Activated B cell treated with CpG ODN at 0.5 μM for 24 hours (primary cell): ENCODE data around the gene SLC9B2. TPM values are rescaled to one million over a fixed set of nuclear protein-coding genes. Genes with fewer than 3 reads are reported as not detected.

Experiments used
- ATAC-seq: fragments of 200-7000 bp; cut with Tn5 transposase; one replicate; pipeline ENCODE4 v1.10.0; 2021; ENCODE audit warnings: low read depth, mild to moderate bottlenecking, moderate library complexity
- CTCF ChIA-PET: fragments of 350-600 bp; sonication (Branson Sonifier 250); formaldehyde crosslinking; loops from one replicate; lab custom pipeline; 2021; ENCODE audit warnings: antibody characterized with exemption; lab: Charles Lee
- POLR2A ChIA-PET: fragments of 350-600 bp; sonication (Branson Sonifier 250); formaldehyde crosslinking; loops from one replicate; lab custom pipeline; 2021; ENCODE audit warnings: antibody characterized with exemption; lab: Charles Lee
- DNase-seq: peaks from one replicate; pipeline ENCODE4 v3.0.0; 2022
- H3K27ac Mint-ChIP-seq: one replicate; pipeline ENCODE4 v1.8.0; 2020; ENCODE audit warnings: mixed read lengths
- H3K27me3 Mint-ChIP-seq: one replicate; pipeline ENCODE4 v1.8.0; 2021; ENCODE audit warnings: mixed read lengths
- H3K36me3 Mint-ChIP-seq: one replicate; pipeline ENCODE4 v1.8.0; 2021; ENCODE audit warnings: low read depth, mixed read lengths
- H3K4me1 Mint-ChIP-seq: one replicate; pipeline ENCODE4 v1.8.0; 2021; ENCODE audit warnings: mixed read lengths
- H3K4me3 Mint-ChIP-seq: one replicate; pipeline ENCODE4 v1.8.0; 2020; ENCODE audit warnings: mild to moderate bottlenecking, mixed read lengths
- H3K9me3 Mint-ChIP-seq: one replicate; pipeline ENCODE4 v1.8.0; 2020; ENCODE audit warnings: mixed read lengths
- intact Hi-C: fragments of 100-400 bp; cut with micrococcal nuclease; formaldehyde crosslinking; loops from one replicate; pipeline ENCODE4 v1.15.1; 2024
- total RNA-seq: library from RNA; stranded (reverse); gene quantifications from 2 replicates; pipeline ENCODE4 v1.2.3, GENCODE V29; 2022
- TF ChIP-seq, protein P1 (sequence below): fragments of 200-600 bp; IDR thresholded peaks from one replicate; pipeline ENCODE4 v1.8.0; 2022; ENCODE audit warnings: antibody characterized with exemption, mild to moderate bottlenecking

SLC9B2 gene
- total RNA-seq, 1 donor from 2014 or later = 33.4 TPM

DNA sequence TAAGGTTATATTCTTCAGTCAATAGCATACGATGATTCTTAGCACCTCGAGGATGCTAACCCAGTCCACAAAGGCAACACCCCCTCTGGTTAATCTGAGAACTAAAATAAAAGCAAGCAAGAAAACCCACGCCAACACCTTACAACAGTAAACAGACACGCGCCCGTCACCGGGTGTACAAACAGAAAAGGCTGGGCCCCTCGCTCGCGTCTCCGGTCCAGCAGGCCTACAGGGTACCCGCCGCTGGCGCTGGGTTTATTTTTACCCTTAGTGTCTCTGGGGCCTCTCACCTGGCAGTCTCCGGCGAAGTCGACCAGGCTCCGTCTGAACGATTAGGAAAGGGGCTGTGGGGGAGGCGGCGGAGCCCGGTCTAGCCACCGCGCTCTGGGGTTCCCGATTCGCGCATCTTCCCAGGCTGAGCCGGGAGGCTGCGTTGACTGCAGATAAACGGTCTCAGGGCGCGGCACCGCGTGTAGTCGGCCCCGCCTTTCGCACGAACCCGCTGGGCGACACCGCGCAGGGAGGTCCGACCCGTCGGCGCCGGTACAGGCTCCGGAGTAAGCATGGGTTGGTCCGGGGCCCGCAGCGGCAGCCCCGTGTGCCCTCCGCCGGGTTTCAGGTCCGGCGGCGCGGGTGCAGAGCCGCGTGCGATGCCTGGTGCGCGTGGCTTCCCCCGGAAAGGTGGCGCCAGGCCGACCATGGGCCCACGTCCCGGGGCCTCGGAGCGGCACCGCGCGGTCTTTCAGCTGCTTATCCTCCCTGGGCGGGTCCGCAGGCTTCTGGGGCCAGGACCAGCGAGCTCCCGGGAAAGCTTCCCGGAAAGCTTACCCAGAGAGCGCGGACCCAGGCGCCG, 441 bp downstream of the SLC9B2 start:
- H3K27me3 Mint-ChIP-seq = no peaks in the 10 kb centered on the region
- TF ChIP-seq, protein P1, sequence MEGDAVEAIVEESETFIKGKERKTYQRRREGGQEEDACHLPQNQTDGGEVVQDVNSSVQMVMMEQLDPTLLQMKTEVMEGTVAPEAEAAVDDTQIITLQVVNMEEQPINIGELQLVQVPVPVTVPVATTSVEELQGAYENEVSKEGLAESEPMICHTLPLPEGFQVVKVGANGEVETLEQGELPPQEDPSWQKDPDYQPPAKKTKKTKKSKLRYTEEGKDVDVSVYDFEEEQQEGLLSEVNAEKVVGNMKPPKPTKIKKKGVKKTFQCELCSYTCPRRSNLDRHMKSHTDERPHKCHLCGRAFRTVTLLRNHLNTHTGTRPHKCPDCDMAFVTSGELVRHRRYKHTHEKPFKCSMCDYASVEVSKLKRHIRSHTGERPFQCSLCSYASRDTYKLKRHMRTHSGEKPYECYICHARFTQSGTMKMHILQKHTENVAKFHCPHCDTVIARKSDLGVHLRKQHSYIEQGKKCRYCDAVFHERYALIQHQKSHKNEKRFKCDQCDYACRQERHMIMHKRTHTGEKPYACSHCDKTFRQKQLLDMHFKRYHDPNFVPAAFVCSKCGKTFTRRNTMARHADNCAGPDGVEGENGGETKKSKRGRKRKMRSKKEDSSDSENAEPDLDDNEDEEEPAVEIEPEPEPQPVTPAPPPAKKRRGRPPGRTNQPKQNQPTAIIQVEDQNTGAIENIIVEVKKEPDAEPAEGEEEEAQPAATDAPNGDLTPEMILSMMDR = no peak
- H3K4me3 Mint-ChIP-seq = peak overlapping the region; percentile 96
- peaks cover 45% of the 10 kb centered on the region for H3K4me1 Mint-ChIP-seq
- ChIA-PET CTCF (interaction anchor here (1.2 to 2.0 kb wide), 3 partner anchors 16 to 29 kb away, joined by 4 to 12 read pairs (median 7); partner anchors contain the start of gene BDH2), POLR2A (interaction anchor here (0.7 to 3.3 kb wide), 10 partner anchors 13 to 1786 kb away, joined by 3 to 32 read pairs (median 5); partner anchors contain the start of genes MANBA, NFKB1, SLC9B1 and UBE2D3)
- peak; percentile 64 for ATAC-seq
- H3K36me3 Mint-ChIP-seq = peaks cover 11% of the 10 kb centered on the region
- no peaks in the 10 kb centered on the region for H3K9me3 Mint-ChIP-seq
- peak overlapping the region; percentile 99 for H3K27ac Mint-ChIP-seq
- DNase-seq = peak; percentile 69
- intact Hi-C loops = loop anchor here (1.0 to 5.0 kb wide), 10 partner anchors 11 to 1729 kb away; partner anchors contain the start of genes BDH2, CISD2, MANBA and NFKB1

GRCh38 chr4:103075435-103075893, 1.1 kb downstream of the SLC9B2 start:
- POLR2A ChIA-PET = interaction anchor here (1.4 to 3.3 kb wide), 3 partner anchors 248 to 457 kb away, joined by 3 to 32 read pairs (median 9); partner anchors contain the start of genes MANBA and UBE2D3
- DNase-seq = no peak

GRCh38 chr4:103074744-103075434, 1.7 kb downstream of the SLC9B2 start:
- Mint-ChIP-seq H3K4me3 (peak overlapping the region; percentile 96), H3K4me1 (peaks cover 45% of the 10 kb centered on the region), H3K36me3 (peaks cover 14% of the 10 kb centered on the region), H3K27ac (peak overlapping the region; percentile 99), H3K27me3 (no peaks in the 10 kb centered on the region), H3K9me3 (no peaks in the 10 kb centered on the region)
- intact Hi-C loops = loop anchor here (2.0 to 5.0 kb wide), 4 partner anchors 313 to 1728 kb away; partner anchors contain the start of genes MANBA, NFKB1, PPP3CA and SLC39A8
- ATAC-seq (peak; percentile 42), DNase-seq (peak; percentile 16)
- TF ChIP-seq, protein P1 = no peak
- CTCF ChIA-PET = no interaction called here
- POLR2A ChIA-PET = interaction anchor here (1.4 to 3.3 kb wide), 3 partner anchors 248 to 456 kb away, joined by 3 to 32 read pairs (median 9); partner anchors contain the start of genes MANBA and UBE2D3

More at GRCh38 chr4:103075435-103075893, 1.1 kb downstream of the SLC9B2 start:
- Mint-ChIP-seq H3K9me3 (no peaks in the 10 kb centered on the region), H3K4me3 (peak overlapping the region; percentile 96), H3K4me1 (peaks cover 45% of the 10 kb centered on the region), H3K27me3 (no peaks in the 10 kb centered on the region), H3K36me3 (peaks cover 14% of the 10 kb centered on the region), H3K27ac (peak overlapping the region; percentile 99)
- TF ChIP-seq, protein P1 = no peak
- CTCF ChIA-PET = no interaction called here
- no peak for ATAC-seq
- intact Hi-C loops = loop anchor here (2.0 to 5.0 kb wide), 4 partner anchors 313 to 1728 kb away; partner anchors contain the start of genes MANBA, NFKB1, PPP3CA and SLC39A8

DNA sequence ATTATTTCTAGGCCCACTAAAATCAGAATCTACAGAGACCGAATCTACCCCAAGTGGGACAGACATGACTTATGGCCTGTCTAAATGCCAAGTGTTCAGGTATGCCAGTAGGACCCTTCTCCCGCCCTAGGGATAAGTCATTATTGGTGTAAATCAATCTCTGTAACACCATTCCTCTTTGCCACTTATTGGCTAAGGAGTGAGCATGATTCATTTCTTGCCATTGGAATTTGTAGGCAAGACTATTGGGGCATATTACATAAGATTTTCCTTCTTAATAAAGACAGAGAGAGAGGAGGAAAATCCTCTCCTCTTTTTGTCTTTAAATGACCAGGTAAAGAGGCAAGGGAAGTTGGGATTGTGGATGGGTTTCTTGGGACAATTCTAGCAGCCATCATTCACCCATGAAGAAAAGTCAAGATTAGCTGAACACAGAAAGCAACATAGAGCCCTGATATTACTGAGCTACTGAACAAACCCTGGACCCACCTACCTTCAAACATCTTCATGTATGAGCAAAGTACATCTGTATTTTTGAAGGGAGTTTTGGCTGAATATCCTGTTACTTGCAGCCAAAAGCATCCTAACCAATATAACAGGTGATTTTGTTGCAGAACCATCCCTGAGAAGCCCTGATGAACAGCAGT, 2.6 kb downstream of the SLC9B2 start:
- DNase-seq = no peak
- H3K36me3 Mint-ChIP-seq = peaks cover 14% of the 10 kb centered on the region
- no peak overlapping the region for H3K4me3 Mint-ChIP-seq
- H3K27ac Mint-ChIP-seq = peak overlapping the region; percentile 99
- no peaks in the 10 kb centered on the region for H3K9me3 Mint-ChIP-seq
- TF ChIP-seq, protein P1 = no peak
- intact Hi-C loops = loop anchor here (2.0 kb wide), 1 partner anchor 573 kb away; the partner anchor contains the start of gene NFKB1
- ChIA-PET CTCF (no interaction called here), POLR2A (no interaction called here)
- H3K4me1 Mint-ChIP-seq = peaks cover 45% of the 10 kb centered on the region
- no peaks in the 10 kb centered on the region for H3K27me3 Mint-ChIP-seq
- no peak for ATAC-seq
